H1 (cell line): Measurements from ENCODE around the gene PRR12. TPM values are rescaled to one million over a fixed set of nuclear protein-coding genes. Genes with fewer than 3 reads are reported as not detected.

Experiments
- CTCF ChIA-PET: fragments of 300-600 bp; sonication (Branson Sonifier 250); formaldehyde crosslinking; loops from one replicate; lab custom pipeline; 2021; ENCODE audit not compliant: partially characterized antibody; lab: Charles Lee
- POLR2A ChIA-PET: fragments of 300-600 bp; sonication (Branson Sonifier 250); formaldehyde crosslinking; loops from one replicate; lab custom pipeline; 2021; ENCODE audit warnings: inconsistent platforms; ENCODE audit not compliant: partially characterized antibody; lab: Charles Lee
- DNase-seq, 2 experiments: peaks; one replicate each; pipeline versions ENCODE4 v3.0.0 to v3.0.0-alpha.2; 2010 to 2022; ENCODE audit warnings: low spot score in 2 of 2, low read depth in 1 of 2, mixed read lengths in 1 of 2
- FAIRE-seq: peaks from 2 replicates; lab custom pipeline; 2011; peaks lifted over from hg19 to GRCh38; lab: Jason Lieb, UNC
- H2AFZ ChIP-seq: 2 replicates; pipeline ENCODE4 v1.8.1; 2012; ENCODE audit warnings: low read length, inconsistent platforms
- H2AK5ac ChIP-seq: 2 replicates; pipeline ENCODE4 v1.6.1; 2013; ENCODE audit warnings: low read depth, low read length
- H2BK120ac ChIP-seq: replicated peaks from 2 replicates; pipeline ENCODE3; 2013; ENCODE audit warnings: low read depth, low read length, inconsistent platforms
- H2BK12ac ChIP-seq: 2 replicates; pipeline ENCODE4 v1.6.1; 2013; ENCODE audit warnings: low read depth, low read length
- H2BK15ac ChIP-seq: 2 replicates; pipeline ENCODE4 v1.6.1; 2013; ENCODE audit warnings: low read length
- H2BK20ac ChIP-seq: 2 replicates; pipeline ENCODE4 v1.6.1; 2013; ENCODE audit warnings: low read length
- H2BK5ac ChIP-seq: 2 replicates; pipeline ENCODE4 v1.6.1; 2013; ENCODE audit warnings: low read depth, low read length
- H3K14ac ChIP-seq: 2 replicates; pipeline ENCODE4 v1.6.1; 2013; ENCODE audit warnings: inconsistent platforms; ENCODE audit not compliant: insufficient read length
- H3K18ac ChIP-seq: 2 replicates; pipeline ENCODE4 v1.6.1; 2013; ENCODE audit warnings: low read length; ENCODE audit errors: extremely low read depth
- H3K23ac ChIP-seq: 2 replicates; pipeline ENCODE4 v1.6.1; 2013; ENCODE audit warnings: inconsistent platforms; ENCODE audit not compliant: insufficient read length
- H3K23me2 ChIP-seq: 2 replicates; pipeline ENCODE4 v1.6.1; 2013; ENCODE audit warnings: low read depth, low read length
- H3K27ac ChIP-seq: 2 replicates; pipeline ENCODE4 v1.6.1; 2011; ENCODE audit warnings: low read depth, low read length, inconsistent platforms
- H3K27me3 ChIP-seq, 4 experiments: replicated peaks in 1 of 4; 1 replicate in 1 of 4; 2 replicates in 3 of 4; pipeline versions ENCODE4 v1.6.1 to v1.8.1; 2011 to 2013; ENCODE audit warnings: low read length in 3 of 4, mild to moderate bottlenecking in 3 of 4, inconsistent platforms in 2 of 4, mixed read lengths in 2 of 4, moderate library complexity in 1 of 4; ENCODE audit not compliant: control insufficient read depth in 3 of 4, insufficient read depth in 3 of 4; ENCODE audit errors: extremely low read depth in 1 of 4
- H3K36me3 ChIP-seq, 4 experiments: 2 replicates each; pipeline versions ENCODE4 v1.6.1 to v1.8.1; 2011 to 2013; ENCODE audit warnings: mild to moderate bottlenecking in 4 of 4, low read length in 3 of 4, moderate library complexity in 2 of 4, control low read depth in 1 of 4, inconsistent platforms in 1 of 4; ENCODE audit not compliant: insufficient read depth in 4 of 4, control insufficient read depth in 2 of 4
- H3K4ac ChIP-seq: replicated peaks from 2 replicates; pipeline ENCODE3; 2013; ENCODE audit warnings: low read length, low read depth, mixed read lengths, inconsistent platforms; ENCODE audit not compliant: insufficient read length
- H3K4me1 ChIP-seq, 4 experiments: replicated peaks in 1 of 4; 1 replicate in 1 of 4; 2 replicates in 3 of 4; pipeline versions ENCODE4 v1.6.1 to v1.8.1; 2011 to 2013; ENCODE audit warnings: low read length in 3 of 4, inconsistent platforms in 2 of 4, mixed read lengths in 1 of 4; ENCODE audit not compliant: insufficient read depth in 4 of 4, control insufficient read depth in 3 of 4
- H3K4me2 ChIP-seq, 2 experiments: 2 replicates each; pipeline versions ENCODE4 v1.6.1 to v1.8.1; 2011 to 2013; ENCODE audit warnings: low read depth in 2 of 2, low read length in 2 of 2, control low read depth in 1 of 2, inconsistent platforms in 1 of 2, mild to moderate bottlenecking in 1 of 2; ENCODE audit not compliant: insufficient read depth in 1 of 2
- H3K4me3 ChIP-seq, 4 experiments: fragments of 200-600, 300-600 bp in 1 of 4; sonication (generic), shearing (Covaris generic), sonication (Bioruptor Twin) in 1 of 4; 2 replicates each; pipeline versions ENCODE4 v1.5.1 to v1.8.1; 2011 to 2016; ENCODE audit warnings: low read length in 4 of 4, low read depth in 3 of 4, control low read depth in 2 of 4, inconsistent platforms in 2 of 4, mild to moderate bottlenecking in 2 of 4, mixed read lengths in 1 of 4, moderate library complexity in 1 of 4; ENCODE audit not compliant: insufficient read depth in 2 of 4; ENCODE audit errors: extremely low read depth in 1 of 4
- H3K56ac ChIP-seq: replicated peaks from 2 replicates; pipeline ENCODE3; 2013; ENCODE audit warnings: low read depth, mild to moderate bottlenecking, mixed read lengths, low read length, inconsistent platforms; ENCODE audit not compliant: insufficient read length
- H3K79me1 ChIP-seq: 2 replicates; pipeline ENCODE4 v1.6.1; 2013; ENCODE audit warnings: low read depth, low read length, control low read depth
- H3K79me2 ChIP-seq, 2 experiments: 2 replicates each; pipeline versions ENCODE4 v1.6.1 to v1.8.1; 2012 to 2013; ENCODE audit warnings: low read length in 2 of 2, mild to moderate bottlenecking in 2 of 2, inconsistent platforms in 1 of 2; ENCODE audit not compliant: insufficient read depth in 2 of 2, control insufficient read depth in 1 of 2
- H3K9ac ChIP-seq, 4 experiments: replicated peaks in 1 of 4; 1 replicate in 1 of 4; 2 replicates in 3 of 4; pipeline versions ENCODE4 v1.6.1 to v1.8.1; 2011 to 2013; ENCODE audit warnings: low read depth in 3 of 4, low read length in 3 of 4, control low read depth in 2 of 4, mild to moderate bottlenecking in 2 of 4, moderate library complexity in 2 of 4, inconsistent platforms in 1 of 4; ENCODE audit errors: extremely low read depth in 1 of 4
- H3K9me3 ChIP-seq, 2 experiments: 2 replicates each; pipeline versions ENCODE4 v1.6.1 to v1.8.1; 2012 to 2013; ENCODE audit warnings: mild to moderate bottlenecking in 2 of 2, moderate library complexity in 2 of 2, control low read depth in 1 of 2, inconsistent platforms in 1 of 2, low read depth in 1 of 2, low read length in 1 of 2, mixed read lengths in 1 of 2; ENCODE audit not compliant: insufficient read depth in 2 of 2
- H4K20me1 ChIP-seq, 2 experiments: replicated peaks in 1 of 2; 2 replicates each; pipeline versions ENCODE3 to v1.8.1; 2011 to 2013; ENCODE audit warnings: inconsistent platforms in 2 of 2, low read length in 2 of 2, mild to moderate bottlenecking in 1 of 2; ENCODE audit not compliant: insufficient read depth in 2 of 2, control insufficient read depth in 1 of 2
- H4K5ac ChIP-seq: 2 replicates; pipeline ENCODE4 v1.6.1; 2013; ENCODE audit warnings: low read length, low read depth, mixed read lengths, inconsistent platforms; ENCODE audit not compliant: insufficient read length
- H4K8ac ChIP-seq: 2 replicates; pipeline ENCODE4 v1.8.0; 2013; ENCODE audit warnings: mild to moderate bottlenecking, moderate library complexity, low read length, inconsistent platforms; ENCODE audit not compliant: insufficient read depth; ENCODE audit errors: extremely low read depth
- H4K91ac ChIP-seq: replicated peaks from 2 replicates; pipeline ENCODE3; 2013; ENCODE audit warnings: low read length, mixed read lengths, inconsistent platforms; ENCODE audit not compliant: insufficient read length
- CREB1 ChIP-seq: IDR thresholded peaks from 2 replicates; pipeline ENCODE4 v1.6.1; 2012; ENCODE audit warnings: inconsistent platforms
- POLR2A ChIP-seq, 2 experiments: IDR thresholded peaks; 1 replicate in 1 of 2; 2 replicates in 1 of 2; pipeline ENCODE4 v1.6.1; 2011; ENCODE audit warnings: low read depth in 2 of 2, low read length in 2 of 2, mild to moderate bottlenecking in 2 of 2; ENCODE audit errors: control extremely low read depth in 1 of 2
- SUZ12 ChIP-seq: fragments of 200-600 bp; sonication (generic); IDR thresholded peaks from 2 replicates; pipeline ENCODE4 v1.6.1; 2012; ENCODE audit warnings: mild to moderate bottlenecking, inconsistent platforms, low read length, moderate library complexity, mixed read lengths
- WGBS, 2 experiments: shearing (Covaris generic) in 1 of 2; methylation state at CpG; one replicate each; pipeline versions ENCODE4 v1.1.6 to v1.1.7; 2013 to 2015; ENCODE audit warnings: low lambda C conversion rate in 2 of 2, mixed read lengths in 2 of 2, inconsistent platforms in 1 of 2, low coverage in 1 of 2, missing lambda C conversion rate in 1 of 2; ENCODE audit not compliant: insufficient replicate concordance in 2 of 2, insufficient coverage in 1 of 2, insufficient read length in 1 of 2; ENCODE audit errors: extremely low coverage in 1 of 2, missing lambda C conversion rate in 1 of 2; 5-methylcytosine and 5-hydroxymethylcytosine counted together
- polyA plus RNA-seq, 7 experiments: library from polyadenylated mRNA; depleted of rRNA in 3 of 7; stranded (reverse) in 5 of 7; unstranded in 2 of 7; fragments of >200 nt in 5 of 7; fragments of 200-250 nt in 2 of 7; gene quantifications; 1 replicate in 5 of 7; 2 replicates in 1 of 7; 4 replicates in 1 of 7; pipeline versions ENCODE4 v1.2.1 to v1.2.3, GENCODE V29; 2011 to 2013; ENCODE audit warnings: missing spikeins in 2 of 7, mixed read lengths in 2 of 7
- total RNA-seq: library from RNA; stranded (reverse); fragmentation: NEBNext Ultra II Directional; extraction: Animal tissue kit (Norgen Biotek cat#: 25700); gene quantifications from 2 replicates; pipeline ENCODE4 v1.2.1, GENCODE V29; 2021

Gene PRR12
- total and polyA plus RNA-seq, 2 of the 8 experiments (the other 6 are each of a cell fraction or from before 2014, with no cell fraction given): 2.5 to 59.4 TPM

DNA sequence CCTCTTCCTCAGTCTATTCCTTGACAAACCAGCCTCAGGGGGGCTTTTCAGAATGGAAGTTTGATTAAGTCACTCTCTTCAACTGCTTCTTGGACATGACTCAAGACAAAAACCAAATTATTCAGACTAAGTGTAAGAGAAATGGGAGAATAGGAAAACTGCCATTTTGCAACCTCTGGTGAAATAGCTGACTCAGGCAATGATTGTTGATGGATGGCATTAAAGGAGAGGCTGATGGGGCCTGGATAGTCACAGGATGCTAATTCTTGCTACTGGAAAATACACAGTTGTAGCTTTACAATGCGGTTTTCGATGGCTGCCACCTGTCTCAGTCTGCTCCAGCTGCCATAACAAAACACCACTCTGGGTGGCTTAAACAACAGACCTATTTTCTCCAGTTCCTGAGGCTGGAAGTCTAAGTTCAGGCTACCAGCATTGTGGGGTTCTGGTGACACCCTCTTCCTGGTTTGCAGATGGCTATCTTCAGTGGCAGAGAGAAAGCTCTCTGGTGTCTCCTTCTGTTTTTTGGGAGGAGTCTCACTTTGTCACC lies 16.7 kb upstream of the PRR12 start:
- H2AK5ac ChIP-seq: no peak overlapping the region
- peaks cover 2% of the 10 kb centered on the region; the same call in 1 of the 2 replicates for H3K79me1 ChIP-seq
- H3K23me2 ChIP-seq: no peaks in the 10 kb centered on the region
- H2AFZ ChIP-seq: no peak overlapping the region
- no peak overlapping the region for H2BK120ac ChIP-seq
- no peak overlapping the region for H3K4me3 ChIP-seq
- no peaks in the 10 kb centered on the region for H3K27me3 ChIP-seq
- no peak overlapping the region for H2BK5ac ChIP-seq
- peaks cover 2 to 5% (median 4%) of the 10 kb centered on the region in 4 experiments; a peak in 5 of 7 replicates for H3K4me1 ChIP-seq
- DNase-seq: no peak
- ChIA-PET CTCF (interaction anchor here (0.8 to 8.1 kb wide), 6 partner anchors 9 to 71 kb away, joined by 3 to 240 read pairs (median 6); no protein-coding TSS in a partner anchor), POLR2A (interaction anchor here (0.7 to 1.7 kb wide), 6 partner anchors 14 to 127 kb away, joined by 3 to 5 read pairs (median 3); partner anchors contain the start of gene RPS11)
- WGBS, 2 experiments: 95% methylated on average over 2 of the region's 2 CpGs; no CpG with 5 or more reads in 1 of the 2 experiments
- peaks cover 0 to 8% (median 4%) of the 10 kb centered on the region in 4 experiments; a peak in 4 of 8 replicates for H3K36me3 ChIP-seq
- no peak overlapping the region for H3K27ac ChIP-seq
- H3K4me2 ChIP-seq: no peak overlapping the region
- no peak for FAIRE-seq
- H4K20me1 ChIP-seq: peaks cover 8 to 9% of the 10 kb centered on the region in 2 experiments
- no peak for TF ChIP-seq CREB1
- TF ChIP-seq POLR2A (IDR thresholded peaks at IDR 0.05; ENCODE audit: control extremely low read depth in 1 of 2, low read depth in 2 of 2, low read length in 2 of 2): no peak
- TF ChIP-seq SUZ12: no peak
- no peak overlapping the region for H4K91ac ChIP-seq
- H2BK15ac ChIP-seq: no peak overlapping the region
- H3K56ac ChIP-seq: no peak overlapping the region
- no peak overlapping the region for H3K23ac ChIP-seq
- H2BK12ac ChIP-seq: no peak overlapping the region
- no peak overlapping the region for H3K18ac ChIP-seq
- H4K8ac ChIP-seq: no peak overlapping the region
- no peak overlapping the region for H3K4ac ChIP-seq
- H2BK20ac ChIP-seq: no peak overlapping the region
- peaks cover 0 to 42% of the 10 kb centered on the region in 2 experiments; a peak in 3 of 4 replicates for H3K79me2 ChIP-seq
- H3K14ac ChIP-seq: no peak overlapping the region
- no peaks in the 10 kb centered on the region for H3K9me3 ChIP-seq
- H4K5ac ChIP-seq: no peak overlapping the region
- no peak overlapping the region; a peak in 1 of 7 replicates for H3K9ac ChIP-seq
